OCI-LY1 (cell line): ENCODE data around the gene EOLA1.
"Not testable (repeated sequence)": the region's sequence is repeated elsewhere in the genome, so short reads cannot be mapped to it uniquely, and the experiment has no call there.

Experiments
- H2AFZ ChIP-seq: fragments of 200-600 bp; sonication (generic), shearing (Covaris generic); 2 replicates; pipeline ENCODE4 v1.6.0; 2014; ENCODE audit warnings: antibody characterized with exemption, mild to moderate bottlenecking, low read length
- H3F3A ChIP-seq: fragments of 200-600 bp; sonication (generic), shearing (Covaris generic); 2 replicates; pipeline ENCODE4 v1.6.0; 2014; ENCODE audit warnings: mild to moderate bottlenecking, antibody characterized with exemption, low read length, moderate library complexity; ENCODE audit not compliant: insufficient read depth
- H3K27ac ChIP-seq: fragments of 200-600 bp; sonication (generic); 2 replicates; pipeline ENCODE4 v1.5.1; 2014; ENCODE audit warnings: low read length, mixed run types, mild to moderate bottlenecking, low read depth; ENCODE audit not compliant: poor library complexity, severe bottlenecking
- H3K27me3 ChIP-seq: fragments of 200-600 bp; sonication (generic); 2 replicates; pipeline ENCODE4 v1.6.0; 2014; ENCODE audit warnings: antibody characterized with exemption, mild to moderate bottlenecking, low read length, moderate library complexity; ENCODE audit not compliant: insufficient read depth
- H3K36me3 ChIP-seq: fragments of 200-600 bp; sonication (generic); 2 replicates; pipeline ENCODE4 v1.6.1; 2014; ENCODE audit warnings: mild to moderate bottlenecking, antibody characterized with exemption, low read length, moderate library complexity, mixed read lengths; ENCODE audit not compliant: insufficient read depth
- H3K4me1 ChIP-seq: fragments of 200-600 bp; sonication (generic); 2 replicates; pipeline ENCODE4 v1.5.1; 2014; ENCODE audit warnings: mild to moderate bottlenecking, low read length, moderate library complexity; ENCODE audit not compliant: insufficient read depth, severe bottlenecking
- H3K4me2 ChIP-seq: fragments of 200-600 bp; sonication (generic), shearing (Covaris generic); 2 replicates; pipeline ENCODE4 v1.6.1; 2014; ENCODE audit warnings: low read length
- H3K4me3 ChIP-seq: fragments of 200-600 bp; sonication (generic); 2 replicates; pipeline ENCODE4 v1.5.1; 2014; ENCODE audit warnings: low read length, low read depth, mild to moderate bottlenecking, mixed read lengths; ENCODE audit not compliant: poor library complexity, severe bottlenecking
- H3K79me2 ChIP-seq: fragments of 200-600 bp; shearing (Covaris generic); 2 replicates; pipeline ENCODE4 v1.6.1; 2016; ENCODE audit warnings: mixed run types, low read length, mixed read lengths; ENCODE audit not compliant: insufficient read depth
- H3K9ac ChIP-seq: fragments of 200-600 bp; sonication (generic), shearing (Covaris generic); 2 replicates; pipeline ENCODE4 v1.6.1; 2014; ENCODE audit warnings: mild to moderate bottlenecking, low read length, mixed read lengths
- H3K9me2 ChIP-seq: fragments of 200-600 bp; sonication (generic), shearing (Covaris generic); 2 replicates; pipeline ENCODE4 v1.6.1; 2014; ENCODE audit warnings: low read depth, mild to moderate bottlenecking, low read length, mixed read lengths
- H3K9me3 ChIP-seq: fragments of 200-600 bp; shearing (Covaris generic); 2 replicates; pipeline ENCODE4 v1.6.1; 2014; ENCODE audit warnings: low read length, mixed read lengths
- H4K20me1 ChIP-seq: fragments of 200-600 bp; sonication (generic), shearing (Covaris generic); 2 replicates; pipeline ENCODE4 v1.6.0; 2016; ENCODE audit warnings: mild to moderate bottlenecking, low read length; ENCODE audit not compliant: insufficient read depth
- EZH2 ChIP-seq: fragments of 200-600 bp; sonication (generic), shearing (Covaris generic); IDR thresholded peaks from 2 replicates; pipeline ENCODE4 v1.8.0; 2017; ENCODE audit warnings: borderline replicate concordance, mixed run types, mild to moderate bottlenecking, antibody characterized with exemption, low read length, moderate library complexity, mixed read lengths
- TF ChIP-seq, protein P1 (sequence below): fragments of 200-600 bp; sonication (generic), shearing (Covaris generic); IDR thresholded peaks from 2 replicates; pipeline ENCODE4 v1.5.1; 2017; ENCODE audit warnings: mild to moderate bottlenecking, antibody characterized with exemption, low read length, moderate library complexity, mixed read lengths

EOLA1 gene

DNA sequence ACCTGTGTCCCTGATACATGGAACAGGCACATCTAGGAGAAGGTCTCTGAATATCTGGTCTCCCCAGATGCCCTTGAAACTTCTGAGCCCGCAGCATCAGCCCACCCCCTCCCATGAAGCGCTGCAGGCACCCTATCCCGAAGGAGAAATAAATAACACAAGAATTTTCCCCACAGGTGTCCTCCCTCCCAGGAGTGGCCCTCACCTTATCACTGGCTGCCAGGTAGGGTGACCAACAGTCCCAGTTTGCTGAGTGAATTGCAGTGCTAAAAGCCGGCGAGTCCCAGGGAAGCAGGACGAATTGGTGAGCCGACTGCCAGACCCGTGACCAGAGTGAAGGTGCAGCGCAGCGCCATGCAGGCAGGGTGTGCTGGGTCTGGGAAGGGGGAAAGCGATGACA, 6.8 kb upstream of the EOLA1 start:
- H3K79me2 ChIP-seq, H3K9ac ChIP-seq, H4K20me1 ChIP-seq, H3K4me3 ChIP-seq, H3F3A ChIP-seq, H3K27ac ChIP-seq, H3K36me3 ChIP-seq, H3K27me3 ChIP-seq, H3K4me2 ChIP-seq, H3K4me1 ChIP-seq, H3K9me3 ChIP-seq, H3K9me2 ChIP-seq, H2AFZ ChIP-seq: not testable (repeated sequence)

- not testable (repeated sequence) for H2AFZ ChIP-seq, H3K79me2 ChIP-seq, H3K9me2 ChIP-seq, H3K27ac ChIP-seq, H3K36me3 ChIP-seq, H3K27me3 ChIP-seq, H3K4me2 ChIP-seq, H3F3A ChIP-seq, H3K4me3 ChIP-seq, H3K9me3 ChIP-seq, H3K4me1 ChIP-seq, H3K9ac ChIP-seq, H4K20me1 ChIP-seq
Measured at GRCh38 chrX:149534926-149535602, 5.7 kb upstream of the EOLA1 start.

DNA sequence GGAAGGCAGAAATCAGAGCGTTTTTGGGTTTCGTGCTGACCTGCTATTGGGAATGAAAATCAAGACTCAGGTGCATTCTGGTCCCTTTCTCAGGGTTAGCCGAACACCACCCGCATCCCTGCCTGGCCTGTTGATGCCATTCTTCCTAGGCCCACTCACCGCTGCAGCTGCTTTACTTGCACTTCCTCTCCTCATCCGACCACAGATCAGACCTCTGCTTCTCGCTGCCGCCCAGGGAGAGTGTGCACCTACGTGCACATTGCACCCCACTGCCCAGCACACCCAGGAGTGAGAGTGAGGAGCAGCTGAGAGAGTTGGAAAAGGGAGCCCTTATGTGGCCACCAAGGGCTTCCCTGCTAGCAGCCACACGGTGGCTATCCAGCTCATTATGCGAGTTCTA, 3.3 kb upstream of the EOLA1 start:
- H3K27ac ChIP-seq, H4K20me1 ChIP-seq, H3K9me2 ChIP-seq, H3K36me3 ChIP-seq, H3K9ac ChIP-seq, H2AFZ ChIP-seq, H3K27me3 ChIP-seq, H3K79me2 ChIP-seq, H3K9me3 ChIP-seq, H3K4me2 ChIP-seq, H3K4me3 ChIP-seq, H3F3A ChIP-seq: not testable (repeated sequence)
- peaks cover 11% of the 10 kb centered on the region for H3K4me1 ChIP-seq

DNA sequence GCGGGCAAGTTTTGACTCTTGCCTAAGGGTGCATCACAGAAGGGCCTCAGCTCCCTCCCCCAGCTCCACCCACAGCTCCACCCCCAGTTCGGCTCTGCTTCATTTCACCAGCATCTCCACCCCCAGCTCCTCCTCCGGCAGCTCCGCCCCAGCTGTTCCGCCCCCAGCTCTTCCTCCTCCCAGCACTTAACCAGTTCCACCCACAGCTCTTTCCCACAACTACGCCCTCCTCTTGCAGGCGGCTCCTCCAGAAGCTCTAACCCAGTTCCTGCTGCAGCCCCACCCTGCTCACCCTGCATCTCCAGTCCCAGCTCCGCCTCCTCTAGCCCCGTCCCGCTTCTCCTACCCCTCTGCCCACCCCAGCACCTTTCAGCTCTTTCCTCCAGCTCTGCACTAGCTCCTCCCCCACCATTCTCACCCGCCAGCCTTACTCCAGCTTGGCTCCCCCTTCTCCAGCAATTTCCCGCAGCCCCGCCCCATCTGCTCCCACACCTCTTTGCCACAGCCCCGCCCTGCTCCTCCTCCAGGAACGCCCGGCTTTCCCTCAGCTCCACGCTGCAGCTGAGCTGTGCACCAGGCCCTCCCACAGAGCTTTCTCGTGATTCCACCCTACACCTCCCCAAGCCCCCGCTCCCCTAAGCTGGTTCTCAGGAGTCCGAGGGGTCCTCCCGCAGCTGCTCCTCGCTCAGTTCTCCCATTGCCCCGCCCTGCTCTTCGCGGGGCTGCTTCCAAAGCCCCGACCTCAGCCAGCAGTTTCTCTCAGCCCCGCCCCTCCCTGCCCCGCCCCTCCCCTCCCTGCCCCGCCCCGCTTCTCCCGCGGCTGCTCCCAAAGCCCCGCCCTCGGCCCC, 1.3 kb upstream of the EOLA1 start:
- no peaks in the 10 kb centered on the region for H3K36me3 ChIP-seq
- peak overlapping the region; percentile 70 for H3K4me3 ChIP-seq
- no peak overlapping the region for H2AFZ ChIP-seq
- H3F3A ChIP-seq: no peaks in the 10 kb centered on the region
- peak overlapping the region; percentile 62 for H3K27ac ChIP-seq
- no peaks in the 10 kb centered on the region for H4K20me1 ChIP-seq
- H3K4me2 ChIP-seq: peak overlapping the region; percentile 73
- no peaks in the 10 kb centered on the region for H3K79me2 ChIP-seq
- peaks cover 11% of the 10 kb centered on the region for H3K4me1 ChIP-seq
- no peaks in the 10 kb centered on the region for H3K27me3 ChIP-seq
- TF ChIP-seq, protein P1, sequence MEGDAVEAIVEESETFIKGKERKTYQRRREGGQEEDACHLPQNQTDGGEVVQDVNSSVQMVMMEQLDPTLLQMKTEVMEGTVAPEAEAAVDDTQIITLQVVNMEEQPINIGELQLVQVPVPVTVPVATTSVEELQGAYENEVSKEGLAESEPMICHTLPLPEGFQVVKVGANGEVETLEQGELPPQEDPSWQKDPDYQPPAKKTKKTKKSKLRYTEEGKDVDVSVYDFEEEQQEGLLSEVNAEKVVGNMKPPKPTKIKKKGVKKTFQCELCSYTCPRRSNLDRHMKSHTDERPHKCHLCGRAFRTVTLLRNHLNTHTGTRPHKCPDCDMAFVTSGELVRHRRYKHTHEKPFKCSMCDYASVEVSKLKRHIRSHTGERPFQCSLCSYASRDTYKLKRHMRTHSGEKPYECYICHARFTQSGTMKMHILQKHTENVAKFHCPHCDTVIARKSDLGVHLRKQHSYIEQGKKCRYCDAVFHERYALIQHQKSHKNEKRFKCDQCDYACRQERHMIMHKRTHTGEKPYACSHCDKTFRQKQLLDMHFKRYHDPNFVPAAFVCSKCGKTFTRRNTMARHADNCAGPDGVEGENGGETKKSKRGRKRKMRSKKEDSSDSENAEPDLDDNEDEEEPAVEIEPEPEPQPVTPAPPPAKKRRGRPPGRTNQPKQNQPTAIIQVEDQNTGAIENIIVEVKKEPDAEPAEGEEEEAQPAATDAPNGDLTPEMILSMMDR: no peak
- TF ChIP-seq EZH2: no peak
- no peaks in the 10 kb centered on the region for H3K9me2 ChIP-seq
- H3K9ac ChIP-seq: peak overlapping the region; percentile 54; the same call in 1 of the 2 replicates
- no peaks in the 10 kb centered on the region for H3K9me3 ChIP-seq
